Caco-2 (cell line): ENCODE measurements around the gene CACNB3. TPM values are rescaled to one million over a fixed set of nuclear protein-coding genes. Genes with fewer than 3 reads are reported as not detected.

Source experiments
- BruUV-seq: library from RNA; stranded (reverse); fragments of 400-500 nt; replicated peaks from 2 replicates; lab custom pipeline; 2021; lab: Mats Ljungman, UMichigan
- CTCF ChIA-PET: fragments of 300-600 bp; sonication (Branson Sonifier 250); formaldehyde crosslinking; loops from one replicate; lab custom pipeline; 2022; ENCODE audit warnings: antibody characterized with exemption; lab: Charles Lee
- POLR2A ChIA-PET: fragments of 300-600 bp; sonication (Branson Sonifier 250); formaldehyde crosslinking; loops from one replicate; lab custom pipeline; 2022; ENCODE audit warnings: antibody characterized with exemption; lab: Charles Lee
- DNase-seq, 2 experiments: peaks; one replicate each; pipeline versions ENCODE4 v3.0.0 to v3.0.0-alpha.2; 2020 to 2022
- H3K27me3 ChIP-seq: replicated peaks from 2 replicates; pipeline ENCODE4 v1.6.0; 2011; ENCODE audit warnings: low read length; ENCODE audit not compliant: control insufficient read depth, insufficient read depth
- H3K36me3 ChIP-seq: 2 replicates; pipeline ENCODE4 v1.5.1; 2011; ENCODE audit warnings: low read length; ENCODE audit not compliant: control insufficient read depth, insufficient read depth
- H3K4me1 ChIP-seq: fragments of 250-450 bp; sonication (Bioruptor Pico); 2 replicates; pipeline ENCODE4 v1.5.1; 2020; ENCODE audit warnings: mild to moderate bottlenecking
- H3K4me3 ChIP-seq: 2 replicates; pipeline ENCODE4 v1.5.1; 2011; ENCODE audit warnings: low read depth, mild to moderate bottlenecking, control low read depth, low read length
- H3K9me3 ChIP-seq: fragments of 250-450 bp; sonication (Bioruptor Pico); 2 replicates; pipeline ENCODE4 v1.5.1; 2020; ENCODE audit warnings: mild to moderate bottlenecking, moderate library complexity
- H3K27ac Mint-ChIP-seq: one replicate; pipeline ENCODE4 v1.8.0; 2022; ENCODE audit warnings: mixed read lengths; ENCODE audit not compliant: unreplicated experiment
- H3K27me3 Mint-ChIP-seq: one replicate; pipeline ENCODE4 v1.8.0; 2022; ENCODE audit warnings: mixed read lengths; ENCODE audit not compliant: insufficient read depth, unreplicated experiment
- H3K36me3 Mint-ChIP-seq: one replicate; pipeline ENCODE4 v1.8.0; 2022; ENCODE audit warnings: mild to moderate bottlenecking, mixed read lengths; ENCODE audit not compliant: insufficient read depth, unreplicated experiment
- H3K4me1 Mint-ChIP-seq: one replicate; pipeline ENCODE4 v1.8.0; 2022; ENCODE audit warnings: low read depth, mixed read lengths; ENCODE audit not compliant: unreplicated experiment
- H3K4me3 Mint-ChIP-seq: one replicate; pipeline ENCODE4 v1.8.0; 2022; ENCODE audit warnings: mild to moderate bottlenecking, moderate library complexity, mixed read lengths; ENCODE audit not compliant: unreplicated experiment
- H3K9me3 Mint-ChIP-seq: one replicate; pipeline ENCODE4 v1.8.0; 2022; ENCODE audit warnings: mixed read lengths; ENCODE audit not compliant: unreplicated experiment
- intact Hi-C: fragments of 100-400 bp; cut with micrococcal nuclease; formaldehyde crosslinking; loops from one replicate; pipeline ENCODE4 v1.10.0; 2022; ENCODE audit not compliant: unreplicated experiment
- total RNA-seq: library from RNA; stranded (reverse); gene quantifications from 2 replicates; pipeline ENCODE4 v1.2.3, GENCODE V29; 2022
- TF ChIP-seq, protein P1 (sequence below), 2 experiments: fragments of 200-600 bp in 1 of 2; IDR thresholded peaks; 1 replicate in 1 of 2; 2 replicates in 1 of 2; pipeline versions ENCODE4 v1.5.1 to v1.8.0; 2011 to 2022; ENCODE audit warnings: antibody characterized with exemption in 1 of 2, control low read depth in 1 of 2, inconsistent platforms in 1 of 2, low read depth in 1 of 2, low read length in 1 of 2, mild to moderate bottlenecking in 1 of 2, moderate library complexity in 1 of 2; ENCODE audit not compliant: insufficient read depth in 1 of 2, severe bottlenecking in 1 of 2, unreplicated experiment in 1 of 2

CACNB3 gene
- total RNA-seq, 1 experiment from 2014 or later: 20.4 TPM

DNA sequence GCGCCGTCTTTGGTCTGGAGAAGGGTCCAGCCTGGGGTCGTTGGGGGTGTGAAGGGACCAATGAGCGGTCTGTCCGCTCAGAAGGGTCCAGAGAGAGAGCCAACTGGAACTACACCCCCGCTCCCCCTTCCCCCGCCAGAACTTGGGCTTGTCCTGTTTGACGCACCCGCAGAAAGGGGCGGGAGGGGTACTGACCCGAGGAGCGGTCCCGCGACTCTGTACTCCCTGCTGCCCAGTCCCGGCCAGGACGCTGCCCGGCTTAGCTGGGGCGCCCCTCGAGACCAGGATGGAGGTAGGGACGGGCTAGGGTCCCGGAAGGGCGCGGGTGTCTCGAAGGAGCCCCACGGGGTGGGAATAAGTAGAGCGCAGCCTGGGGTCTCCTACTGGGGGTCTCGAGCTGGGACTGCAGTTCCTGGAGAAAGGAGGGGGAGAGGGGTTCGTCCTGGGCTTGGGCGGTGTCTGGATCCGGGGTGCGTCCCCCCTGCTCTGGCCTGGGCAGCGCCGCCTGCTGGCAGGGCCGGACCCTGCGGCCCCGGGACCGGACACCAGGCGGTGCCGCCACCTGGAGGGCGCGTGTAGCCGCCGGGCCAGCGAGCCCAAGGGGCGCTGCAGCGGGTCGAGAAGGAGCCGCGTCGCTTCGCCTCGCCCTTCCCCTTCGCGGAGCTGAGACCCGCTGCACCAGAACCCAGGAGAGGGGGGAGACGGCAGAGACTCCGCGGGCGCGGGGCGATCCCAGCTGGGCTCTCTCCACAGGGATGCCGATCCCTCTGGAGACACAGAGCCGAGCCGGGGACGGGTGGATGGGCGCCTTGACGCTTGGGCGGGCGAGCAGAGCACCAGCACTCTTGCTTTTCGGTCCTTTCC lies 3.8 kb upstream of the CACNB3 start:
- ChIA-PET POLR2A (interaction anchor here (1.8 kb wide), 1 partner anchor 25 kb away, joined by 11 read pairs; the partner anchor contains the start of gene ADCY6), CTCF (interaction anchor here (0.6 to 2.1 kb wide), 24 partner anchors 9 to 243 kb away, joined by 3 to 34 read pairs (median 5); partner anchors contain the start of genes ADCY6, ARF3 and FKBP11)
- Histone ChIP-seq H3K4me1 (peaks cover 21% of the 10 kb centered on the region), H3K4me3 (peak overlapping the region; percentile 91), H3K9me3 (no peaks in the 10 kb centered on the region), H3K27me3 (no peaks in the 10 kb centered on the region), H3K36me3 (no peaks in the 10 kb centered on the region)
- H3K4me1 Mint-ChIP-seq: peaks cover 18% of the 10 kb centered on the region
- peak overlapping the region; percentile 97 for H3K4me3 Mint-ChIP-seq
- no peaks in the 10 kb centered on the region for H3K9me3 Mint-ChIP-seq
- peak overlapping the region; percentile 58 for H3K27ac Mint-ChIP-seq
- BruUV-seq: no TSS peak
- DNase-seq: peak; percentile 83 to 96
- H3K36me3 Mint-ChIP-seq: peaks cover 9% of the 10 kb centered on the region
- intact Hi-C loops: loop anchor here (1.0 to 2.0 kb wide), 2 partner anchors 25 to 38 kb away; partner anchors contain the start of genes ADCY6 and DDX23
- no peaks in the 10 kb centered on the region for H3K27me3 Mint-ChIP-seq
- TF ChIP-seq, protein P1, sequence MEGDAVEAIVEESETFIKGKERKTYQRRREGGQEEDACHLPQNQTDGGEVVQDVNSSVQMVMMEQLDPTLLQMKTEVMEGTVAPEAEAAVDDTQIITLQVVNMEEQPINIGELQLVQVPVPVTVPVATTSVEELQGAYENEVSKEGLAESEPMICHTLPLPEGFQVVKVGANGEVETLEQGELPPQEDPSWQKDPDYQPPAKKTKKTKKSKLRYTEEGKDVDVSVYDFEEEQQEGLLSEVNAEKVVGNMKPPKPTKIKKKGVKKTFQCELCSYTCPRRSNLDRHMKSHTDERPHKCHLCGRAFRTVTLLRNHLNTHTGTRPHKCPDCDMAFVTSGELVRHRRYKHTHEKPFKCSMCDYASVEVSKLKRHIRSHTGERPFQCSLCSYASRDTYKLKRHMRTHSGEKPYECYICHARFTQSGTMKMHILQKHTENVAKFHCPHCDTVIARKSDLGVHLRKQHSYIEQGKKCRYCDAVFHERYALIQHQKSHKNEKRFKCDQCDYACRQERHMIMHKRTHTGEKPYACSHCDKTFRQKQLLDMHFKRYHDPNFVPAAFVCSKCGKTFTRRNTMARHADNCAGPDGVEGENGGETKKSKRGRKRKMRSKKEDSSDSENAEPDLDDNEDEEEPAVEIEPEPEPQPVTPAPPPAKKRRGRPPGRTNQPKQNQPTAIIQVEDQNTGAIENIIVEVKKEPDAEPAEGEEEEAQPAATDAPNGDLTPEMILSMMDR (IDR thresholded peaks at IDR 0.05; ENCODE audit: insufficient read depth in 1 of 2, low read depth in 1 of 2, low read length in 1 of 2, severe bottlenecking in 1 of 2, unreplicated experiment in 1 of 2): peak; percentile 99

DNA sequence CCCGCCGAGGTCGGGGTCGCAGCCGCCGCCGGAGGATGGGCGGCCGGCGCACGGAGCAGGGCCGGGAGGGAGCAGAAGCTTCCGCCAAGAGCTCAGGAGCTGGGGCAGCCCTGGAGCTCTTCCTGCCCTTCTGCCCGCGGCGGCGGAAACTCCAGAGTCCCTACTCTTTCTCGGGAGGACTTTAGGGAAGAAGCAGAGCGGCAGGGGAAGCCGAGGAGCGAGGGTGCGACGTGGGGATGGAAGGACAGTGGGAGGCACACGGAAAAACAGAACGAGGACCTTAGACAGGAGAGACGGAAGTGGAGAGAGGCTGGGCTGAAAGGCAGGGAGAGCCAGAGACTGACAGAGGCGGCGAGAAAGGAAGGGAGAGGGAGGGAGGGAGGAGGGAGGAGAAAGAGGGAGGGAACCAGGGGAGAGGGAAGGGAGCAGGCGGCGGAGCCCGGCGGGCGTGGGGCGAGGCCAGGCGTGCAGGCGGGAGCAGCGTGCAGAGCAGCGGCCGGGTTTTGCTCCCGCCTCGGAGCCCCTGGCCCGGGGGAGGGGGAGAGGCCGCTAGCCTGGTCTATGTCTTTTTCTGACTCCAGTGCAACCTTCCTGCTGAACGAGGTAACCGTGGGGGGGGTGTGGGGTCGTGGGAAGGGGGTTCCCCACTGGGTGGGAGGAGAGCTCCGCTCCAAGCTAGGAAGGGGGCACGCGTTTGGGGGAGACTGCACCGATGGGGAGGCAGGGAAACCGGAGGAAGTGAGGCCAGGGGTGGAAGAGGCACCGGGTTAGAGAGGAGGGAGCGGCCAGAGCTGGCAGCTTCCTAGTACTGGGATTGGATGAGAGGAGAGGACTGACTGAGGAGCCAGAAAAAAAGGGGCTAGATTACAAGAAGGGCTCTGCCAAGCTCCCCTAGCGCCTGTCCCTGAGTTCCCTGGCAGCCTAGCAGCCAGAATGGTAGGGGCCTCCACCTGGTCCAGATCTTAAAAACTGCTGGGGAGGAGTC lies 2.9 kb upstream of the CACNB3 start:
- H3K27me3 Mint-ChIP-seq: no peaks in the 10 kb centered on the region
- BruUV-seq: TSS peak; percentile 23
- intact Hi-C loops: loop anchor here (2.0 kb wide), 1 partner anchor 37 kb away; the partner anchor contains the start of gene DDX23
- TF ChIP-seq, protein P1 (IDR thresholded peaks at IDR 0.05; ENCODE audit: insufficient read depth in 1 of 2, low read depth in 1 of 2, low read length in 1 of 2, severe bottlenecking in 1 of 2, unreplicated experiment in 1 of 2): no peak
- no peaks in the 10 kb centered on the region for H3K9me3 Mint-ChIP-seq
- peak; percentile 87 to 88 for DNase-seq
- Histone ChIP-seq H3K27me3 (no peaks in the 10 kb centered on the region), H3K36me3 (no peaks in the 10 kb centered on the region), H3K4me1 (peaks cover 21% of the 10 kb centered on the region), H3K9me3 (no peaks in the 10 kb centered on the region), H3K4me3 (peak overlapping the region; percentile 91)
- H3K27ac Mint-ChIP-seq: peak overlapping the region; percentile 58
- H3K36me3 Mint-ChIP-seq: peaks cover 9% of the 10 kb centered on the region
- ChIA-PET POLR2A (interaction anchor here (0.5 to 1.8 kb wide), 3 partner anchors 26 to 51 kb away, joined by 4 to 11 read pairs (median 4); partner anchors contain the start of gene ADCY6), CTCF (interaction anchor here (0.6 to 2.1 kb wide), 26 partner anchors 10 to 605 kb away, joined by 3 to 34 read pairs (median 4); partner anchors contain the start of genes ADCY6, ARF3 and FKBP11)
- peak overlapping the region; percentile 97 for H3K4me3 Mint-ChIP-seq
- peaks cover 16% of the 10 kb centered on the region for H3K4me1 Mint-ChIP-seq
